ENCODE measurements around the gene LILRB4. TPM values are rescaled to one million over a fixed set of nuclear protein-coding genes. Genes with fewer than 3 reads are reported as not detected.

Gene LILRB4
- total and polyA plus RNA-seq, 2 experiments from 2014 or later: not detected

GRCh38 chr19:54692298-54692615, 29.5 kb downstream of the LILRB4 start:
- H3K27ac ChIP-seq (ENCODE audit: low read depth): no peak overlapping the region
- peaks cover 18% of the 10 kb centered on the region for H3K36me3 Mint-ChIP-seq (ENCODE audit: low read depth)
- H3K79me2 ChIP-seq (replicated peaks; ENCODE audit: insufficient read depth): no peaks in the 10 kb centered on the region
- peaks cover 90% of the 10 kb centered on the region for H3K9me3 Mint-ChIP-seq
- H3K36me3 ChIP-seq (ENCODE audit: insufficient read depth): no peaks in the 10 kb centered on the region; the same call in 1 of the 2 replicates
- no peak overlapping the region for H3K4me2 ChIP-seq
- H3K27ac Mint-ChIP-seq: no peak overlapping the region
- no peak for ATAC-seq
- H3K9me2 ChIP-seq (ENCODE audit: insufficient read depth): no peaks in the 10 kb centered on the region
- H3K4me3 ChIP-seq: no peak overlapping the region
- H3K4me1 ChIP-seq (ENCODE audit: insufficient read depth): no peaks in the 10 kb centered on the region
- H2AFZ ChIP-seq: no peak overlapping the region
- no peak for DNase-seq (ENCODE audit: low spot score)
- H3K27me3 Mint-ChIP-seq (ENCODE audit: insufficient read depth, low read depth, poor library complexity): peaks cover under 1% of the 10 kb centered on the region
- no peaks in the 10 kb centered on the region for H3K27me3 ChIP-seq (ENCODE audit: insufficient read depth)
- no peaks in the 10 kb centered on the region for H4K20me1 ChIP-seq (replicated peaks; ENCODE audit: insufficient read depth)
- H3K4me1 Mint-ChIP-seq: no peaks in the 10 kb centered on the region
- no peak overlapping the region for H3K4me3 Mint-ChIP-seq
- no peak for TF ChIP-seq ETS1 (IDR thresholded peaks at IDR 0.05)
- no peak for TF ChIP-seq NANOG (IDR thresholded peaks at IDR 0.05; ENCODE audit: borderline replicate concordance)
- TF ChIP-seq CREB1 (CRISPR knock-in tag; IDR thresholded peaks at IDR 0.05; ENCODE audit: low read depth): no peak
- TF ChIP-seq CTCF (conservative IDR thresholded peaks at IDR 0.05; ENCODE audit: low read depth in 2 of 2): no peak
- no peak for TF ChIP-seq POLR2AphosphoS5 (IDR thresholded peaks at IDR 0.05; ENCODE audit: low read depth)
- TF ChIP-seq REST (IDR thresholded peaks at IDR 0.05; ENCODE audit: unreplicated experiment): no peak
- no peak for TF ChIP-seq EZH2phosphoT487 (IDR thresholded peaks at IDR 0.05; ENCODE audit: unreplicated experiment)
- no peak for TF ChIP-seq ZNF114 (CRISPR knock-in tag; IDR thresholded peaks at IDR 0.05)
- TF ChIP-seq ZNF331 (CRISPR knock-in tag; IDR thresholded peaks at IDR 0.05; ENCODE audit: low read depth): no peak
- TF ChIP-seq JUNB (IDR thresholded peaks at IDR 0.05; ENCODE audit: unreplicated experiment): no peak
- TF ChIP-seq STAT1 (IDR thresholded peaks at IDR 0.05; ENCODE audit: unreplicated experiment): no peak
- no peak for TF ChIP-seq ZNF462 (CRISPR knock-in tag; IDR thresholded peaks at IDR 0.05)
- TF ChIP-seq EZH2 (IDR thresholded peaks at IDR 0.05; ENCODE audit: low read depth, unreplicated experiment): no peak
- no peaks in the 10 kb centered on the region for H3F3A ChIP-seq (replicated peaks; ENCODE audit: low read depth)
